Measurements from ENCODE around the gene NFYC. TPM values are rescaled to one million over a fixed set of nuclear protein-coding genes. Genes with fewer than 3 reads are reported as not detected.

The NFYC gene
- total and polyA plus RNA-seq, 2 experiments from 2014 or later: 36.2 to 42.7 TPM

GRCh38 chr1:40749817-40750216 is 58.3 kb downstream of the NFYC start:
- H3K4me3 Mint-ChIP-seq: no peak overlapping the region
- peaks cover 3% of the 10 kb centered on the region for H3K27me3 Mint-ChIP-seq (ENCODE audit: insufficient read depth, low read depth, poor library complexity)
- H4K20me1 ChIP-seq (replicated peaks; ENCODE audit: insufficient read depth): peaks cover 7% of the 10 kb centered on the region; the same call in 1 of the 2 replicates
- no peaks in the 10 kb centered on the region for H3F3A ChIP-seq (replicated peaks; ENCODE audit: low read depth)
- H3K4me3 ChIP-seq: no peak overlapping the region
- peaks cover 72% of the 10 kb centered on the region for H3K36me3 Mint-ChIP-seq (ENCODE audit: low read depth)
- no peak for DNase-seq (ENCODE audit: low spot score)
- H3K27ac Mint-ChIP-seq: no peak overlapping the region
- no peak for TF ChIP-seq ZNF114 (CRISPR knock-in tag; IDR thresholded peaks at IDR 0.05)
- TF ChIP-seq REST (IDR thresholded peaks at IDR 0.05; ENCODE audit: unreplicated experiment): no peak
- TF ChIP-seq CTCF (conservative IDR thresholded peaks at IDR 0.05; ENCODE audit: low read depth in 2 of 2): no peak
- no peak for TF ChIP-seq ETS1 (IDR thresholded peaks at IDR 0.05)
- no peak for TF ChIP-seq EZH2phosphoT487 (IDR thresholded peaks at IDR 0.05; ENCODE audit: unreplicated experiment)
- TF ChIP-seq STAT1 (IDR thresholded peaks at IDR 0.05; ENCODE audit: unreplicated experiment): no peak
- TF ChIP-seq NANOG (IDR thresholded peaks at IDR 0.05; ENCODE audit: borderline replicate concordance): no peak
- TF ChIP-seq JUNB (IDR thresholded peaks at IDR 0.05; ENCODE audit: unreplicated experiment): no peak
- TF ChIP-seq CREB1 (CRISPR knock-in tag; IDR thresholded peaks at IDR 0.05; ENCODE audit: low read depth): no peak
- no peak overlapping the region for H2AFZ ChIP-seq
- H3K4me1 ChIP-seq (ENCODE audit: insufficient read depth): no peaks in the 10 kb centered on the region
- peaks cover 13% of the 10 kb centered on the region; the same call in 1 of the 2 replicates for H3K79me2 ChIP-seq (replicated peaks; ENCODE audit: insufficient read depth)
- no peak overlapping the region for H3K4me2 ChIP-seq
- H3K36me3 ChIP-seq (ENCODE audit: insufficient read depth): peaks cover 34% of the 10 kb centered on the region
- no peaks in the 10 kb centered on the region; the same call in 2 of the 3 replicates for H3K4me1 Mint-ChIP-seq
- H3K9me2 ChIP-seq (ENCODE audit: insufficient read depth): no peaks in the 10 kb centered on the region
- no peaks in the 10 kb centered on the region for H3K9me3 Mint-ChIP-seq
- no peak overlapping the region for H3K27ac ChIP-seq (ENCODE audit: low read depth)
- H3K27me3 ChIP-seq (ENCODE audit: insufficient read depth): no peaks in the 10 kb centered on the region
- no peak for ATAC-seq

- no peak for ATAC-seq
- H3K36me3 Mint-ChIP-seq (ENCODE audit: low read depth): peaks cover 71% of the 10 kb centered on the region
- TF ChIP-seq CREB1 (CRISPR knock-in tag; IDR thresholded peaks at IDR 0.05; ENCODE audit: low read depth): no peak
- TF ChIP-seq ZNF331 (CRISPR knock-in tag; IDR thresholded peaks at IDR 0.05; ENCODE audit: low read depth): no peak
- TF ChIP-seq EZH2phosphoT487 (IDR thresholded peaks at IDR 0.05; ENCODE audit: unreplicated experiment): no peak
- no peak for TF ChIP-seq STAT1 (IDR thresholded peaks at IDR 0.05; ENCODE audit: unreplicated experiment)
- no peak for TF ChIP-seq ETS1 (IDR thresholded peaks at IDR 0.05)
- TF ChIP-seq ZNF114 (CRISPR knock-in tag; IDR thresholded peaks at IDR 0.05): no peak
Observed at GRCh38 chr1:40750451-40750908, 59.0 kb downstream of the NFYC start.

More at GRCh38 chr1:40750451-40750908, 59.0 kb downstream of the NFYC start:
- DNase-seq (ENCODE audit: low spot score): no peak
- H3K4me1 ChIP-seq (ENCODE audit: insufficient read depth): no peaks in the 10 kb centered on the region
- peaks cover 14% of the 10 kb centered on the region for H4K20me1 ChIP-seq (replicated peaks; ENCODE audit: insufficient read depth)
- H3K4me3 ChIP-seq: no peak overlapping the region
- H2AFZ ChIP-seq: no peak overlapping the region
- Mint-ChIP-seq H3K27ac (no peak overlapping the region), H3K4me1 (no peaks in the 10 kb centered on the region; the same call in 2 of the 3 replicates), H3K4me3 (no peak overlapping the region), H3K9me3 (no peaks in the 10 kb centered on the region), H3K27me3 (ENCODE audit: insufficient read depth, low read depth, poor library complexity) (peaks cover 3% of the 10 kb centered on the region)
- H3K79me2 ChIP-seq (replicated peaks; ENCODE audit: insufficient read depth): peaks cover 13% of the 10 kb centered on the region; the same call in 1 of the 2 replicates
- H3K27me3 ChIP-seq (ENCODE audit: insufficient read depth): no peaks in the 10 kb centered on the region
- H3K36me3 ChIP-seq (ENCODE audit: insufficient read depth): peaks cover 37% of the 10 kb centered on the region
- H3K9me2 ChIP-seq (ENCODE audit: insufficient read depth): no peaks in the 10 kb centered on the region
- H3F3A ChIP-seq (replicated peaks; ENCODE audit: low read depth): no peaks in the 10 kb centered on the region
- H3K27ac ChIP-seq (ENCODE audit: low read depth): no peak overlapping the region
- no peak overlapping the region for H3K4me2 ChIP-seq

Measured in GM23338 (cell line).